ENCODE data around the gene WNT8B. TPM values are rescaled to one million over a fixed set of nuclear protein-coding genes. Genes with fewer than 3 reads are reported as not detected.

WNT8B gene
- total RNA-seq, 4 donors from 2014 or later = not detected

DNA sequence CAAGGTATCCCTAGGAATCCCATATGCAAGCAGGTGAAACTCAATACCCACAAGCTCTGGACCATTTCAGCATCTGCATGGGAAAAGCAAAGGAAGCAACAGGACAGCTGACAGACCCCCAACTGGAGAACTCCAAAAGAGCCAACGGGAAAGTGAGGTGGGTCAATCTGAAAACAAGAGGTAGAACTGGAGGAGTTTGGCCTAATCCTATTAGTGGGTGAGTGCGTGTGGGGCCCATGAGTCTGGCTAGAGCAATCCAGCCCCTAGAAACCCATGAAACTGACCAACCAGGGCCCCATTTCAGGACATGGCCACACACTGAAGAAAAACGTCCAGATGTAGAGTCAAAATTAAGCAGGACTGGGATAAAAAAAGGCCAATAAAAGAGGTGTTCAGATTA, 26.6 kb upstream of the WNT8B start:
- H3K4me1 ChIP-seq = no peaks in the 10 kb centered on the region
- no peaks in the 10 kb centered on the region for H3K36me3 ChIP-seq
- H3K27me3 ChIP-seq = peaks cover 14% of the 10 kb centered on the region
- no peak overlapping the region for H3K4me3 ChIP-seq
- no peak overlapping the region for H3K27ac ChIP-seq
- no peak for ATAC-seq
- WGBS, 2 donors (ENCODE audit: low coverage in 1 of 2) = 36 to 76% methylated on average over 2 to 3 of the region's 3 CpGs
- TF ChIP-seq EP300 (IDR thresholded peaks at IDR 0.05) = no peak
- TF ChIP-seq, protein P1, sequence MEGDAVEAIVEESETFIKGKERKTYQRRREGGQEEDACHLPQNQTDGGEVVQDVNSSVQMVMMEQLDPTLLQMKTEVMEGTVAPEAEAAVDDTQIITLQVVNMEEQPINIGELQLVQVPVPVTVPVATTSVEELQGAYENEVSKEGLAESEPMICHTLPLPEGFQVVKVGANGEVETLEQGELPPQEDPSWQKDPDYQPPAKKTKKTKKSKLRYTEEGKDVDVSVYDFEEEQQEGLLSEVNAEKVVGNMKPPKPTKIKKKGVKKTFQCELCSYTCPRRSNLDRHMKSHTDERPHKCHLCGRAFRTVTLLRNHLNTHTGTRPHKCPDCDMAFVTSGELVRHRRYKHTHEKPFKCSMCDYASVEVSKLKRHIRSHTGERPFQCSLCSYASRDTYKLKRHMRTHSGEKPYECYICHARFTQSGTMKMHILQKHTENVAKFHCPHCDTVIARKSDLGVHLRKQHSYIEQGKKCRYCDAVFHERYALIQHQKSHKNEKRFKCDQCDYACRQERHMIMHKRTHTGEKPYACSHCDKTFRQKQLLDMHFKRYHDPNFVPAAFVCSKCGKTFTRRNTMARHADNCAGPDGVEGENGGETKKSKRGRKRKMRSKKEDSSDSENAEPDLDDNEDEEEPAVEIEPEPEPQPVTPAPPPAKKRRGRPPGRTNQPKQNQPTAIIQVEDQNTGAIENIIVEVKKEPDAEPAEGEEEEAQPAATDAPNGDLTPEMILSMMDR (IDR thresholded peaks at IDR 0.05) = no peak
- no peak for TF ChIP-seq POLR2AphosphoS5 (IDR thresholded peaks at IDR 0.05)
- TF ChIP-seq POLR2A (IDR thresholded peaks at IDR 0.05) = no peak
- H3K9me3 ChIP-seq = no peaks in the 10 kb centered on the region

DNA sequence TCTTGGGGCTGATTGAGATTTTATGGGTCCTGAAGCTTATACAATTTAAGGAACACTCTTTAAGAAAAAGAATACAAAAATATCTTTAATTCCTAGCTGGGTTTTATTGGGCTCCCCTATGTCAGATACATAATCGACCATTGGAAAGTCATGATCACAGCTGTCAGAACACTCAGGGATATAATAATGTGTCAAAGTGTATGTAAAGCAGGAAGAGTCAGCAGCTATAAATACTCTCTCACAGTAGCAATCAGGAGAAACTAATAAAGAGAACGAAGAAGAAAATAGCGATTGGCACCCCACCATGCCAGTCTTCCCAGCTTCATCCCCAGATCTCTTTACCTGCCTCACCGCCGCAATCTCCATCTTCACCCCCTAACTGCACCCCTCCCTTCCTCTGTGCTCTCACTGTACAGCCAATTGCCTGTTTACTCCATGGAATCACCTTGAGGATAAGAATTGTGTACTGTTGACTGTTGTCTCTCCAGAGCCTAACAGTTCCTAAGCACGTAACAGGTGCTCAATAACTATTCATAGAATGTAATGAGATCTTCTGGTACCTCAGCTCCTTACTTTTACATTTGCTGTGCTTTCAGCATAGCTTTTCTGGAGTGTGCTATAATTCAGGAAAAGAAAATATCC, 24.0 kb upstream of the WNT8B start:
- Histone ChIP-seq H3K9me3 (no peaks in the 10 kb centered on the region), H3K36me3 (no peaks in the 10 kb centered on the region), H3K27ac (no peak overlapping the region), H3K27me3 (peaks cover 14% of the 10 kb centered on the region), H3K4me1 (no peaks in the 10 kb centered on the region), H3K4me3 (no peak overlapping the region)
- TF ChIP-seq POLR2AphosphoS5 (IDR thresholded peaks at IDR 0.05) (no peak), EP300 (IDR thresholded peaks at IDR 0.05) (no peak), POLR2A (IDR thresholded peaks at IDR 0.05) (no peak)
- TF ChIP-seq, protein P1 (IDR thresholded peaks at IDR 0.05) = no peak
- no peak for ATAC-seq
- 83 to 86% methylated on average over 6 of the region's 6 CpGs for WGBS, 2 donors (ENCODE audit: low coverage in 1 of 2)

DNA sequence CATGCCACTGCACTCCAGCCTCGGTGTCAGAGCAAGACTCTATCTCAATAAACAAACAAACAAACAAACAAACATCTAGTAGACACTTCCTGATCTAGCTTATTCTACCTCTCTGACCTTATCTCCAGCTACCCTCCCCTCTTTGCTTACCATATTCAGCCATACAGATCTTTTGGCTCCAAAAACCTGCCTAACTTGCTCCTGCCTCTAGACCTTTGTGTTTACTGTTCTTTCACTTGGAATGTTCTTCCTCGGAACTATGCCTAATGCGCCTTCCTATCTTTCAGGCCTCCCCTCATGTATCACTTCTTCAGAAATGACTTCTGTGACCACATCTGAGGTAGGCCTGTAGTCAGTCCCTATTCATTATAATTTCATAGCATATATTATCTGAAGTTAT, 20.3 kb upstream of the WNT8B start:
- H3K36me3 ChIP-seq = no peaks in the 10 kb centered on the region
- H3K9me3 ChIP-seq = peaks cover 0 to 5% (median 0%) of the 10 kb centered on the region in 3 donors
- no peak for ATAC-seq
- H3K4me1 ChIP-seq = no peaks in the 10 kb centered on the region
- H3K27me3 ChIP-seq = peaks cover 8% of the 10 kb centered on the region
- WGBS, 2 donors (ENCODE audit: low coverage in 1 of 2) = 66 to 76% methylated on average over 3 of the region's 3 CpGs
- no peak overlapping the region for H3K4me3 ChIP-seq
- no peak overlapping the region for H3K27ac ChIP-seq
- TF ChIP-seq, protein P1 (IDR thresholded peaks at IDR 0.05) = no peak
- TF ChIP-seq EP300 (IDR thresholded peaks at IDR 0.05) = no peak
- TF ChIP-seq POLR2AphosphoS5 (IDR thresholded peaks at IDR 0.05) = no peak
- TF ChIP-seq POLR2A (IDR thresholded peaks at IDR 0.05) = no peak

DNA sequence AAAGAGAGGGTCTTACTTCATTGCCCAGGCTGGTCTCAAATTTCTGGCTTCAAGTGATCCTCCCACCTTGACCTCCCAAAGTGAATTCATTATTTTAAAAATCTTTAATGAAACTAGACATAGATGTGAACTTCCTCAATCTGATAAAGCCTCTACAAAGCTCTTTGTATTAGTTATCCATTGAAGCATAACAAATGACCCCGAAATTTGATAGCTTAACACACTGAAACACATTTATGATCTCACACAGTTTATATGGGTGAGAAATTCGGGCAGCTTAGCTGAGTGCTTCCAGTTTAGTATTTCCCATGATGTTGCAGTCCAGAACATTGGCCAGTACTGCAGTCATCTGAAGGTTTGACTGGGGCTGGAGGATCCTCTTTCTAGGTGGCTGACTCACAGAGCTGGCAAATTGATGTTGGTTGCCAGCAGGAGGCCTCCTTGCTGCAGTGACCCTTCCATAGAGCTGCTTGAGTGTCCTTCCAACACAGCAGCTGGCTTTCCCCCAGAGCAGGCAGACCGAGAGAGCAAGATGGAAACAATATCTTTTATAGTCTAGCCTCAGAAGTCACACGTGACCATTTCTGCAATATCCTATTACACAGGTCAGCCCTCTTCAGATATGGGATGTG, 16.6 kb upstream of the WNT8B start:
- Histone ChIP-seq H3K4me1 (no peaks in the 10 kb centered on the region), H3K4me3 (no peak overlapping the region), H3K27ac (no peak overlapping the region), H3K9me3 (peaks cover 0 to 5% (median 0%) of the 10 kb centered on the region in 3 donors), H3K27me3 (peaks cover 11% of the 10 kb centered on the region), H3K36me3 (no peaks in the 10 kb centered on the region)
- TF ChIP-seq POLR2A (IDR thresholded peaks at IDR 0.05) = no peak
- no peak for TF ChIP-seq EP300 (IDR thresholded peaks at IDR 0.05)
- no peak for TF ChIP-seq POLR2AphosphoS5 (IDR thresholded peaks at IDR 0.05)
- TF ChIP-seq, protein P1 (IDR thresholded peaks at IDR 0.05) = no peak
- ATAC-seq = no peak
- WGBS, 2 donors (ENCODE audit: low coverage in 1 of 2) = 48 to 53% methylated on average over 3 to 4 of the region's 4 CpGs

DNA sequence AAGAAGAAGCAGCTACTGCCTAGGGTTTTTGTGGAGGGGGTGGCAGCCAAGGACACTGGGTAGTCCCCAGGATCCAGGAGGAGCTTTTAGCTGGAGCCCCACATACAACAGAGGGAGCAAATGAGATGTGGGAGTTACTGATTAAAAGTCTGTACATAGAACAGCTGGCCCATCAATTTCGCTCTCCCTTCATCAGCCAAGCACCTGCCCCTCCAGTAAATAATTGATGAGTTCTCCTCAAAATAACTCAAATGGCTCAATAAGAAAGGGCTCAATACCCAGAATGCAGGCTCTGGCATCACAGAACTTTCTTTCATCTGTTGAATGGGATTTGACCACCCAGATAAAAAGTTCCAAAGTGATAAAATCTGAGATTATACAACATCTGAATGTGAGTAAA, 15.1 kb upstream of the WNT8B start:
- WGBS, 2 donors (ENCODE audit: low coverage in 1 of 2) = 70 to 80% methylated on average over 1 of the region's 1 CpG
- TF ChIP-seq POLR2AphosphoS5 (IDR thresholded peaks at IDR 0.05) = no peak
- TF ChIP-seq EP300 (IDR thresholded peaks at IDR 0.05) = no peak
- TF ChIP-seq, protein P1 (IDR thresholded peaks at IDR 0.05) = no peak
- TF ChIP-seq POLR2A (IDR thresholded peaks at IDR 0.05) = no peak
- peaks cover 13% of the 10 kb centered on the region for H3K27me3 ChIP-seq
- no peaks in the 10 kb centered on the region for H3K4me1 ChIP-seq
- H3K9me3 ChIP-seq = peaks cover 0 to 5% (median 0%) of the 10 kb centered on the region in 3 donors
- no peak overlapping the region for H3K27ac ChIP-seq
- ATAC-seq = no peak
- no peak overlapping the region for H3K4me3 ChIP-seq
- no peaks in the 10 kb centered on the region for H3K36me3 ChIP-seq

Measured in gastroesophageal sphincter (tissue), 4 donors.